GM23338 (cell line): ENCODE measurements around the gene PAGE1. TPM values are rescaled to one million over a fixed set of nuclear protein-coding genes. Genes with fewer than 3 reads are reported as not detected.

Source experiments
- ATAC-seq: fragments of 200-7000 bp; cut with Tn5 transposase; 3 replicates; pipeline ENCODE4 v1.9.1; 2020
- DNase-seq: peaks from one replicate; pipeline ENCODE4 v3.0.0-alpha.2; 2015; ENCODE audit warnings: low spot score
- H2AFZ ChIP-seq: fragments of 200-600 bp; sonication (generic); 2 replicates; pipeline ENCODE4 v1.8.0; 2016; ENCODE audit warnings: antibody characterized with exemption, mild to moderate bottlenecking, moderate library complexity
- H3F3A ChIP-seq: fragments of 200-600 bp; sonication (generic); replicated peaks from 2 replicates; pipeline ENCODE4 v1.8.0; 2017; ENCODE audit warnings: antibody characterized with exemption, mixed run types, low read depth
- H3K27ac ChIP-seq: fragments of 200-600 bp; sonication (generic); 2 replicates; pipeline ENCODE4 v1.6.1; 2016; ENCODE audit warnings: low read depth
- H3K27me3 ChIP-seq: fragments of 200-600 bp; sonication (generic); 2 replicates; pipeline ENCODE4 v1.8.0; 2016; ENCODE audit warnings: mild to moderate bottlenecking, mixed run types, moderate library complexity; ENCODE audit not compliant: insufficient read depth
- H3K36me3 ChIP-seq: fragments of 200-600 bp; sonication (generic); 2 replicates; pipeline ENCODE4 v1.8.0; 2016; ENCODE audit warnings: mild to moderate bottlenecking; ENCODE audit not compliant: insufficient read depth
- H3K4me1 ChIP-seq: fragments of 200-600 bp; sonication (generic); 2 replicates; pipeline ENCODE4 v1.8.0; 2016; ENCODE audit warnings: mild to moderate bottlenecking, moderate library complexity; ENCODE audit not compliant: insufficient read depth
- H3K4me2 ChIP-seq: fragments of 200-600 bp; sonication (generic); 2 replicates; pipeline ENCODE4 v1.7.1; 2017; ENCODE audit warnings: mixed run types
- H3K4me3 ChIP-seq: fragments of 200-600 bp; sonication (generic); 2 replicates; pipeline ENCODE4 v1.6.1; 2016; ENCODE audit warnings: mixed run types
- H3K79me2 ChIP-seq: fragments of 200-600 bp; sonication (generic); replicated peaks from 2 replicates; pipeline ENCODE4 v1.8.0; 2017; ENCODE audit warnings: mild to moderate bottlenecking; ENCODE audit not compliant: insufficient read depth
- H3K9me2 ChIP-seq: fragments of 200-600 bp; sonication (generic); 2 replicates; pipeline ENCODE4 v1.8.0; 2017; ENCODE audit not compliant: insufficient read depth
- H4K20me1 ChIP-seq: fragments of 200-600 bp; sonication (generic); replicated peaks from 2 replicates; pipeline ENCODE4 v1.8.0; 2017; ENCODE audit warnings: mild to moderate bottlenecking; ENCODE audit not compliant: insufficient read depth
- H3K27ac Mint-ChIP-seq: 2 replicates; pipeline ENCODE4 v1.8.0; 2020; ENCODE audit warnings: inconsistent platforms, mild to moderate bottlenecking, moderate library complexity, mixed read lengths
- H3K27me3 Mint-ChIP-seq: 3 replicates; pipeline ENCODE4 v1.8.0; 2022; ENCODE audit warnings: low read depth, mild to moderate bottlenecking, moderate library complexity, mixed read lengths, inconsistent platforms; ENCODE audit not compliant: insufficient read depth, poor library complexity
- H3K36me3 Mint-ChIP-seq: 3 replicates; pipeline ENCODE4 v1.8.0; 2021; ENCODE audit warnings: low read depth, mild to moderate bottlenecking, inconsistent platforms, moderate library complexity, mixed read lengths
- H3K4me1 Mint-ChIP-seq: 3 replicates; pipeline ENCODE4 v1.8.0; 2020; ENCODE audit warnings: mild to moderate bottlenecking, inconsistent platforms, mixed read lengths
- H3K4me3 Mint-ChIP-seq: 3 replicates; pipeline ENCODE4 v1.8.0; 2021; ENCODE audit warnings: moderate library complexity, mild to moderate bottlenecking, inconsistent platforms, mixed read lengths
- H3K9me3 Mint-ChIP-seq: 3 replicates; pipeline ENCODE4 v1.8.0; 2020; ENCODE audit warnings: moderate library complexity, mild to moderate bottlenecking, inconsistent platforms, mixed read lengths
- CREB1 ChIP-seq: fragments of 250-450 bp; sonication (Bioruptor Pico); IDR thresholded peaks from 2 replicates; pipeline ENCODE4 v1.5.0; 2020; ENCODE audit warnings: low read depth, mild to moderate bottlenecking, moderate library complexity
- ETS1 ChIP-seq: IDR thresholded peaks from 2 replicates; pipeline ENCODE4 v1.6.1; 2016; ENCODE audit warnings: antibody characterized with exemption
- EZH2 ChIP-seq: fragments of 200-600 bp; sonication (generic); IDR thresholded peaks from one replicate; pipeline ENCODE4 v1.8.0; 2017; ENCODE audit warnings: antibody characterized with exemption, mild to moderate bottlenecking, low read depth; ENCODE audit not compliant: unreplicated experiment
- EZH2phosphoT487 ChIP-seq: fragments of 200-600 bp; sonication (generic); IDR thresholded peaks from one replicate; pipeline ENCODE4 v1.8.1; 2018; ENCODE audit warnings: antibody characterized with exemption; ENCODE audit not compliant: unreplicated experiment
- JUNB ChIP-seq: IDR thresholded peaks from one replicate; pipeline ENCODE4 v1.6.1; 2016; ENCODE audit warnings: antibody characterized with exemption; ENCODE audit not compliant: unreplicated experiment
- NANOG ChIP-seq: IDR thresholded peaks from 2 replicates; pipeline ENCODE4 v1.6.1; 2016; ENCODE audit warnings: antibody characterized with exemption, borderline replicate concordance
- POLR2AphosphoS5 ChIP-seq: IDR thresholded peaks from 2 replicates; pipeline ENCODE4 v1.6.1; 2016; ENCODE audit warnings: antibody characterized with exemption, low read depth
- REST ChIP-seq: IDR thresholded peaks from one replicate; pipeline ENCODE4 v1.6.1; 2018; ENCODE audit warnings: antibody characterized with exemption; ENCODE audit not compliant: unreplicated experiment
- STAT1 ChIP-seq: IDR thresholded peaks from one replicate; pipeline ENCODE4 v1.6.1; 2016; ENCODE audit warnings: antibody characterized with exemption; ENCODE audit not compliant: unreplicated experiment
- ZNF114 ChIP-seq: fragments of 250-450 bp; sonication (Bioruptor Pico); IDR thresholded peaks from 2 replicates; pipeline ENCODE4 v1.5.0; 2020; ENCODE audit warnings: mild to moderate bottlenecking, moderate library complexity
- ZNF331 ChIP-seq: fragments of 250-450 bp; sonication (Bioruptor Pico); IDR thresholded peaks from 2 replicates; pipeline ENCODE4 v1.5.0; 2020; ENCODE audit warnings: low read depth, mild to moderate bottlenecking, moderate library complexity
- ZNF462 ChIP-seq: fragments of 250-450 bp; sonication (Bioruptor Pico); IDR thresholded peaks from 2 replicates; pipeline ENCODE4 v1.5.0; 2020; ENCODE audit warnings: mild to moderate bottlenecking, moderate library complexity
- polyA plus RNA-seq: library from polyadenylated mRNA; unstranded; fragments of >200 nt; fragmentation: Nextera tagmentation; extraction: Ambion mirVana; gene quantifications from 2 replicates; pipeline ENCODE4 v1.2.1, GENCODE V29; 2016
- total RNA-seq: library from RNA; depleted of rRNA; stranded (reverse); fragments of >200 nt; shearing (Covaris generic); gene quantifications from 2 replicates; pipeline ENCODE4 v1.2.3, GENCODE V29; 2014
- TF ChIP-seq, protein P1 (sequence below), 2 experiments: fragments of 200-600 bp in 1 of 2; sonication (generic) in 1 of 2; conservative IDR thresholded peaks; 2 replicates each; pipeline versions ENCODE4 v1.5.1 to v1.6.1; 2016 to 2017; ENCODE audit warnings: antibody characterized with exemption in 2 of 2, low read depth in 2 of 2, mild to moderate bottlenecking in 2 of 2, moderate library complexity in 1 of 2

PAGE1 gene
- total and polyA plus RNA-seq, 2 experiments from 2014 or later, result not detected

GRCh38 chrX:49725923-49726904 lies 30.4 kb upstream of the PAGE1 start:
- no peaks in the 10 kb centered on the region for H3K79me2 ChIP-seq

More at GRCh38 chrX:49725923-49726904, 30.4 kb upstream of the PAGE1 start:
- Histone ChIP-seq H3K27ac (no peak overlapping the region), H3K27me3 (no peaks in the 10 kb centered on the region), H4K20me1 (no peaks in the 10 kb centered on the region), H2AFZ (no peak overlapping the region), H3K4me3 (no peak overlapping the region), H3F3A (no peaks in the 10 kb centered on the region), H3K36me3 (no peaks in the 10 kb centered on the region), H3K9me2 (no peaks in the 10 kb centered on the region), H3K4me1 (no peaks in the 10 kb centered on the region), H3K4me2 (no peak overlapping the region)
- peaks cover 2% of the 10 kb centered on the region; the same call in 2 of the 3 replicates for H3K9me3 Mint-ChIP-seq
- no peak for TF ChIP-seq ZNF114 (CRISPR knock-in tag)
- no peak for TF ChIP-seq JUNB
- no peak for TF ChIP-seq ZNF331 (CRISPR knock-in tag)
- no peak for TF ChIP-seq EZH2phosphoT487
- TF ChIP-seq CREB1, result no peak
- no peak for TF ChIP-seq STAT1
- TF ChIP-seq POLR2AphosphoS5, result no peak
- TF ChIP-seq NANOG, result no peak
- TF ChIP-seq, protein P1, sequence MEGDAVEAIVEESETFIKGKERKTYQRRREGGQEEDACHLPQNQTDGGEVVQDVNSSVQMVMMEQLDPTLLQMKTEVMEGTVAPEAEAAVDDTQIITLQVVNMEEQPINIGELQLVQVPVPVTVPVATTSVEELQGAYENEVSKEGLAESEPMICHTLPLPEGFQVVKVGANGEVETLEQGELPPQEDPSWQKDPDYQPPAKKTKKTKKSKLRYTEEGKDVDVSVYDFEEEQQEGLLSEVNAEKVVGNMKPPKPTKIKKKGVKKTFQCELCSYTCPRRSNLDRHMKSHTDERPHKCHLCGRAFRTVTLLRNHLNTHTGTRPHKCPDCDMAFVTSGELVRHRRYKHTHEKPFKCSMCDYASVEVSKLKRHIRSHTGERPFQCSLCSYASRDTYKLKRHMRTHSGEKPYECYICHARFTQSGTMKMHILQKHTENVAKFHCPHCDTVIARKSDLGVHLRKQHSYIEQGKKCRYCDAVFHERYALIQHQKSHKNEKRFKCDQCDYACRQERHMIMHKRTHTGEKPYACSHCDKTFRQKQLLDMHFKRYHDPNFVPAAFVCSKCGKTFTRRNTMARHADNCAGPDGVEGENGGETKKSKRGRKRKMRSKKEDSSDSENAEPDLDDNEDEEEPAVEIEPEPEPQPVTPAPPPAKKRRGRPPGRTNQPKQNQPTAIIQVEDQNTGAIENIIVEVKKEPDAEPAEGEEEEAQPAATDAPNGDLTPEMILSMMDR (conservative IDR thresholded peaks at IDR 0.05; ENCODE audit: low read depth in 2 of 2), result no peak
- TF ChIP-seq REST, result no peak
- TF ChIP-seq ZNF462, result no peak
- TF ChIP-seq ETS1, result no peak
- no peak for TF ChIP-seq EZH2
- ATAC-seq (no peak), DNase-seq (no peak)
- 0 out of 3 replicates have a peak, but pooled peaks cover 5% of the 10 kb centered on the region for H3K36me3 Mint-ChIP-seq
- peaks cover 14% of the 10 kb centered on the region; the same call in 2 of the 3 replicates for H3K4me1 Mint-ChIP-seq
- no peak overlapping the region for H3K27ac Mint-ChIP-seq
- H3K27me3 Mint-ChIP-seq, result no peaks in the 10 kb centered on the region
- H3K4me3 Mint-ChIP-seq, result no peak overlapping the region
